ENCODE data around the gene EBF3. TPM values are rescaled to one million over a fixed set of nuclear protein-coding genes. Genes with fewer than 3 reads are reported as not detected.

EBF3 gene
- total RNA-seq, 1 donor from 2014 or later: 0.20 TPM

- no peak overlapping the region for H3K4me3 ChIP-seq
- no peaks in the 10 kb centered on the region for H3K27me3 ChIP-seq
- H3K9me3 ChIP-seq: no peaks in the 10 kb centered on the region
- H3K4me1 ChIP-seq: no peaks in the 10 kb centered on the region
- DNase-seq (no peak), ATAC-seq (no peak)
- no peak overlapping the region for H3K27ac ChIP-seq
- TF ChIP-seq CTCF (IDR thresholded peaks at IDR 0.05): no peak
- no peaks in the 10 kb centered on the region for H3K36me3 ChIP-seq
- intact Hi-C loops (cut with DNase I): no loop called here
These were observed 34.5 kb downstream of the EBF3 start for GRCh38 chr10:129929343-129930292.

- no peaks in the 10 kb centered on the region for H3K36me3 ChIP-seq
- DNase-seq (no peak), ATAC-seq (no peak)
- H3K9me3 ChIP-seq: no peaks in the 10 kb centered on the region
- no peaks in the 10 kb centered on the region for H3K4me1 ChIP-seq
- H3K27ac ChIP-seq: no peak overlapping the region
- H3K27me3 ChIP-seq: no peaks in the 10 kb centered on the region
- intact Hi-C loops (cut with DNase I): no loop called here
- no peak for TF ChIP-seq CTCF (IDR thresholded peaks at IDR 0.05)
- H3K4me3 ChIP-seq: no peak overlapping the region
These were observed 36.5 kb downstream of the EBF3 start for GRCh38 chr10:129927351-129928120.

GRCh38 chr10:129926066-129927055 lies 37.7 kb downstream of the EBF3 start:
- H3K27ac ChIP-seq: no peak overlapping the region
- no peaks in the 10 kb centered on the region for H3K36me3 ChIP-seq
- no peak overlapping the region for H3K4me3 ChIP-seq
- no peaks in the 10 kb centered on the region for H3K4me1 ChIP-seq
- DNase-seq: no peak
- intact Hi-C loops (cut with DNase I): no loop called here
- no peak for TF ChIP-seq CTCF (IDR thresholded peaks at IDR 0.05)
- H3K27me3 ChIP-seq: no peaks in the 10 kb centered on the region
- H3K9me3 ChIP-seq: no peaks in the 10 kb centered on the region
- ATAC-seq: no peak

- no peak overlapping the region for H3K27ac ChIP-seq
- TF ChIP-seq CTCF (IDR thresholded peaks at IDR 0.05): no peak
- no peak overlapping the region for H3K4me3 ChIP-seq
- intact Hi-C loops (cut with DNase I): no loop called here
- ATAC-seq (no peak), DNase-seq (no peak)
- no peaks in the 10 kb centered on the region for H3K9me3 ChIP-seq
- H3K27me3 ChIP-seq: no peaks in the 10 kb centered on the region
- no peaks in the 10 kb centered on the region for H3K36me3 ChIP-seq
- H3K4me1 ChIP-seq: no peaks in the 10 kb centered on the region
These were observed 39.5 kb downstream of the EBF3 start for GRCh38 chr10:129924375-129925085.
